Measurements from ENCODE around the gene FAM25C.
"Not testable (repeated sequence)": the region's sequence is repeated elsewhere in the genome, so short reads cannot be mapped to it uniquely, and the experiment has no call there.

FAM25C gene

GRCh38 chr10:47999691-48000090 is at the start of gene FAM25C:
Gene FAM25C (minus strand): TSS chr10:47999791. CDS start chr10:47999765, 26 bp downstream.
- in situ Hi-C loops (cut with MboI; ENCODE audit: low sequenced_read_pairs), result not testable (repeated sequence)

- in situ Hi-C loops (cut with MboI; ENCODE audit: low sequenced_read_pairs), result not testable (repeated sequence)
These were observed 45.0 kb upstream of the FAM25C start for GRCh38 chr10:48044557-48044956.

- in situ Hi-C loops (cut with MboI; ENCODE audit: low sequenced_read_pairs), result not testable (repeated sequence)
These were observed 31.8 kb upstream of the FAM25C start for GRCh38 chr10:48031390-48031789.

GRCh38 chr10:48002306-48002705 is 2.7 kb upstream of the FAM25C start:
- in situ Hi-C loops (cut with MboI; ENCODE audit: low sequenced_read_pairs), result not testable (repeated sequence)

GRCh38 chr10:47994045-47994444 is 5.5 kb downstream of the FAM25C start:
- in situ Hi-C loops (cut with MboI; ENCODE audit: low sequenced_read_pairs), result not testable (repeated sequence)

- in situ Hi-C loops (cut with MboI; ENCODE audit: low sequenced_read_pairs), result not testable (repeated sequence)
These were observed 7.0 kb downstream of the FAM25C start for GRCh38 chr10:47992560-47992959.

- in situ Hi-C loops (cut with MboI; ENCODE audit: low sequenced_read_pairs), result not testable (repeated sequence)
These were observed 7.9 kb downstream of the FAM25C start for GRCh38 chr10:47991706-47992105.

- in situ Hi-C loops (cut with MboI; ENCODE audit: low sequenced_read_pairs), result not testable (repeated sequence)
These were observed 9.5 kb downstream of the FAM25C start for GRCh38 chr10:47990097-47990496.

- in situ Hi-C loops (cut with MboI; ENCODE audit: low sequenced_read_pairs), result not testable (repeated sequence)
These were observed 10.0 kb downstream of the FAM25C start for GRCh38 chr10:47989542-47989950.

GRCh38 chr10:47988718-47989541 is 10.7 kb downstream of the FAM25C start:
- in situ Hi-C loops (cut with MboI; ENCODE audit: low sequenced_read_pairs), result not testable (repeated sequence)

- in situ Hi-C loops (cut with MboI; ENCODE audit: low sequenced_read_pairs), result not testable (repeated sequence)
These were observed 11.6 kb downstream of the FAM25C start for GRCh38 chr10:47987952-47988351.

- in situ Hi-C loops (cut with MboI; ENCODE audit: low sequenced_read_pairs), result not testable (repeated sequence)
These were observed 13.0 kb downstream of the FAM25C start for GRCh38 chr10:47986413-47987230.

- in situ Hi-C loops (cut with MboI; ENCODE audit: low sequenced_read_pairs), result not testable (repeated sequence)
These were observed 24.2 kb downstream of the FAM25C start for GRCh38 chr10:47975409-47975808.

- in situ Hi-C loops (cut with MboI; ENCODE audit: low sequenced_read_pairs), result not testable (repeated sequence)
These were observed 26.5 kb downstream of the FAM25C start for GRCh38 chr10:47973131-47973530.

- in situ Hi-C loops (cut with MboI; ENCODE audit: low sequenced_read_pairs), result not testable (repeated sequence)
These were observed 27.5 kb downstream of the FAM25C start for GRCh38 chr10:47972077-47972476.

GRCh38 chr10:47971598-47971997 is 28.0 kb downstream of the FAM25C start:
- in situ Hi-C loops (cut with MboI; ENCODE audit: low sequenced_read_pairs), result not testable (repeated sequence)

- in situ Hi-C loops (cut with MboI; ENCODE audit: low sequenced_read_pairs), result not testable (repeated sequence)
These were observed 29.5 kb downstream of the FAM25C start for GRCh38 chr10:47970047-47970446.

- in situ Hi-C loops (cut with MboI; ENCODE audit: low sequenced_read_pairs), result not testable (repeated sequence)
These were observed 30.6 kb downstream of the FAM25C start for GRCh38 chr10:47968988-47969387.

- in situ Hi-C loops (cut with MboI; ENCODE audit: low sequenced_read_pairs), result not testable (repeated sequence)
These were observed 35.1 kb downstream of the FAM25C start for GRCh38 chr10:47964280-47965063.

- in situ Hi-C loops (cut with MboI; ENCODE audit: low sequenced_read_pairs), result not testable (repeated sequence)
These were observed 36.8 kb downstream of the FAM25C start for GRCh38 chr10:47962785-47963184.

GRCh38 chr10:47960699-47961098 is 38.9 kb downstream of the FAM25C start:
- in situ Hi-C loops (cut with MboI; ENCODE audit: low sequenced_read_pairs), result not testable (repeated sequence)

Data from HL-60/S4 (cell line).